Measurements from ENCODE around the gene APOL3. TPM values are rescaled to one million over a fixed set of nuclear protein-coding genes. Genes with fewer than 3 reads are reported as not detected.
"Not testable (repeated sequence)": the region's sequence is repeated elsewhere in the genome, so short reads cannot be mapped to it uniquely, and the experiment has no call there.

The APOL3 gene
- total RNA-seq, 1 donor from 2014 or later, result 176 TPM

GRCh38 chr22:36136988-36137387 lies 23.6 kb downstream of the APOL3 start:
- DNase-seq (ENCODE audit: low read depth in 2 of 2), result no peak

- peak in 1 of 2 donors; percentile 43 for DNase-seq (ENCODE audit: low read depth in 2 of 2)
These were observed 24.1 kb downstream of the APOL3 start for GRCh38 chr22:36136475-36136874.

GRCh38 chr22:36135306-36135980 lies 25.1 kb downstream of the APOL3 start:
- DNase-seq (ENCODE audit: low read depth in 2 of 2), result no peak

- no peak for DNase-seq (ENCODE audit: low read depth in 2 of 2)
These were observed 26.4 kb downstream of the APOL3 start for GRCh38 chr22:36134182-36134581.

- DNase-seq (ENCODE audit: low read depth in 2 of 2), result no peak
These were observed 28.6 kb downstream of the APOL3 start for GRCh38 chr22:36131907-36132306.

- DNase-seq (ENCODE audit: low read depth in 2 of 2), result no peak
These were observed 30.8 kb downstream of the APOL3 start for GRCh38 chr22:36129486-36130388.

- DNase-seq (ENCODE audit: low read depth in 2 of 2), result no peak
These were observed 31.5 kb downstream of the APOL3 start for GRCh38 chr22:36129071-36129470.

- no peak for DNase-seq (ENCODE audit: low read depth in 2 of 2)
These were observed 34.5 kb downstream of the APOL3 start for GRCh38 chr22:36125994-36126531.

GRCh38 chr22:36125434-36125833 lies 35.1 kb downstream of the APOL3 start:
- DNase-seq (ENCODE audit: low read depth in 2 of 2), result no peak

- no peak for DNase-seq (ENCODE audit: low read depth in 2 of 2)
These were observed 35.9 kb downstream of the APOL3 start for GRCh38 chr22:36124666-36125065.

GRCh38 chr22:36123673-36124630 lies 36.6 kb downstream of the APOL3 start:
- peak; percentile 97 to 98 for DNase-seq (ENCODE audit: low read depth in 2 of 2)

GRCh38 chr22:36120621-36121351 lies 39.8 kb downstream of the APOL3 start:
- not testable (repeated sequence) for DNase-seq (ENCODE audit: low read depth in 2 of 2)

- no peak for DNase-seq (ENCODE audit: low read depth in 2 of 2)
These were observed 43.5 kb downstream of the APOL3 start for GRCh38 chr22:36117053-36117554.

- no peak for DNase-seq (ENCODE audit: low read depth in 2 of 2)
These were observed 44.4 kb downstream of the APOL3 start for GRCh38 chr22:36116127-36116526.

GRCh38 chr22:36113121-36113520 lies 47.4 kb downstream of the APOL3 start:
- DNase-seq (ENCODE audit: low read depth in 2 of 2), result no peak

GRCh38 chr22:36111316-36111715 lies 49.2 kb downstream of the APOL3 start:
- DNase-seq (ENCODE audit: low read depth in 2 of 2), result no peak

GRCh38 chr22:36110306-36110881 lies 50.2 kb downstream of the APOL3 start:
- DNase-seq (ENCODE audit: low read depth in 2 of 2), result peak in 1 of 2 donors; percentile 71

- peak in 1 of 2 donors; percentile 76 for DNase-seq (ENCODE audit: low read depth in 2 of 2)
These were observed 53.1 kb downstream of the APOL3 start for GRCh38 chr22:36107436-36107835.

GRCh38 chr22:36106910-36107309 lies 53.6 kb downstream of the APOL3 start:
- no peak for DNase-seq (ENCODE audit: low read depth in 2 of 2)

- no peak for DNase-seq (ENCODE audit: low read depth in 2 of 2)
These were observed 55.6 kb downstream of the APOL3 start for GRCh38 chr22:36104988-36105387.

All from lung microvascular endothelial cell (primary cell).